Neural cell (in vitro differentiated cells): ENCODE data around the gene RNF215. TPM values are rescaled to one million over a fixed set of nuclear protein-coding genes. Genes with fewer than 3 reads are reported as not detected.

Source experiments
- H2AFZ ChIP-seq: fragments of 200-600, 300-800 bp; sonication (generic), shearing (Covaris generic); 2 replicates; pipeline ENCODE4 v1.6.0; 2014; ENCODE audit warnings: low read depth, mild to moderate bottlenecking, antibody characterized with exemption, low read length, moderate library complexity
- H3F3A ChIP-seq: fragments of 200-600 bp; shearing (Covaris generic); 2 replicates; pipeline ENCODE4 v1.6.1; 2016; ENCODE audit warnings: mild to moderate bottlenecking, moderate library complexity, mixed read lengths, antibody characterized with exemption, low read length; ENCODE audit not compliant: insufficient read depth, poor library complexity, severe bottlenecking
- H3K27ac ChIP-seq: fragments of 200-600, 300-800 bp; sonication (generic), shearing (Covaris generic); 2 replicates; pipeline ENCODE4 v1.5.1; 2014; ENCODE audit warnings: mild to moderate bottlenecking, low read length, moderate library complexity
- H3K27me3 ChIP-seq: fragments of 300-800, 200-600 bp; sonication (generic), shearing (Covaris generic); 2 replicates; pipeline ENCODE4 v1.6.0; 2014; ENCODE audit warnings: mild to moderate bottlenecking, low read depth, low read length, moderate library complexity; ENCODE audit not compliant: insufficient read depth
- H3K36me3 ChIP-seq: fragments of 300-800, 200-600 bp; sonication (generic), shearing (Covaris generic); 2 replicates; pipeline ENCODE4 v1.5.1; 2014; ENCODE audit warnings: mild to moderate bottlenecking, antibody characterized with exemption, low read length, moderate library complexity; ENCODE audit not compliant: insufficient read depth
- H3K4me2 ChIP-seq: fragments of 300-800, 200-600 bp; sonication (generic), shearing (Covaris generic); 2 replicates; pipeline ENCODE4 v1.6.0; 2014; ENCODE audit warnings: mild to moderate bottlenecking, low read length
- H3K4me3 ChIP-seq: fragments of 300-800, 200-600 bp; sonication (generic), shearing (Covaris generic); 2 replicates; pipeline ENCODE4 v1.5.1; 2014; ENCODE audit warnings: mild to moderate bottlenecking, low read length, moderate library complexity
- H3K79me2 ChIP-seq: fragments of 200-600 bp; shearing (Covaris generic); replicated peaks from 2 replicates; pipeline ENCODE4 v1.6.0; 2014; ENCODE audit warnings: mild to moderate bottlenecking, low read length, moderate library complexity; ENCODE audit not compliant: insufficient read depth
- H3K9ac ChIP-seq: fragments of 300-800, 200-600 bp; sonication (generic), shearing (Covaris generic); 2 replicates; pipeline ENCODE4 v1.6.1; 2016; ENCODE audit warnings: mild to moderate bottlenecking, low read length, mixed read lengths
- H3K9me2 ChIP-seq: fragments of 200-600 bp; shearing (Covaris generic); 2 replicates; pipeline ENCODE4 v1.6.1; 2016; ENCODE audit warnings: mild to moderate bottlenecking, low read length, mixed read lengths; ENCODE audit not compliant: insufficient read depth
- H3K9me3 ChIP-seq: fragments of 200-600, 300-800 bp; sonication (generic), shearing (Covaris generic); 2 replicates; pipeline ENCODE4 v1.6.1; 2016; ENCODE audit warnings: mild to moderate bottlenecking, mixed run types, low read length, moderate library complexity, mixed read lengths
- H4K20me1 ChIP-seq: fragments of 200-600 bp; shearing (Covaris generic); 2 replicates; pipeline ENCODE4 v1.6.1; 2016; ENCODE audit warnings: mild to moderate bottlenecking, mixed run types; ENCODE audit not compliant: insufficient read depth
- CTCF ChIP-seq: fragments of 450-650 bp; IDR thresholded peaks from 2 replicates; pipeline ENCODE4 v1.5.1; 2014; ENCODE audit warnings: antibody characterized with exemption, mild to moderate bottlenecking, moderate library complexity; ENCODE audit not compliant: poor library complexity, severe bottlenecking
- EP300 ChIP-seq: fragments of 450-650 bp; conservative IDR thresholded peaks from 2 replicates; pipeline ENCODE4 v1.6.1; 2014; ENCODE audit warnings: antibody characterized with exemption, mild to moderate bottlenecking, moderate library complexity; ENCODE audit not compliant: poor library complexity, severe bottlenecking
- EZH2 ChIP-seq: fragments of 200-600, 300-800 bp; shearing (Covaris generic), sonication (generic); IDR thresholded peaks from 2 replicates; pipeline ENCODE4 v1.6.1; 2014; ENCODE audit warnings: antibody characterized with exemption, low read length, borderline replicate concordance, mild to moderate bottlenecking; ENCODE audit not compliant: insufficient read depth, poor library complexity, severe bottlenecking
- MXI1 ChIP-seq: fragments of 450-650 bp; conservative IDR thresholded peaks from 2 replicates; pipeline ENCODE4 v1.6.1; 2014; ENCODE audit warnings: antibody characterized with exemption, mild to moderate bottlenecking; ENCODE audit not compliant: poor library complexity, severe bottlenecking
- POLR2AphosphoS5 ChIP-seq: IDR thresholded peaks from 2 replicates; pipeline ENCODE4 v1.6.1; 2012
- RAD21 ChIP-seq: fragments of 450-650 bp; conservative IDR thresholded peaks from 2 replicates; pipeline ENCODE4 v1.6.1; 2014; ENCODE audit warnings: antibody characterized with exemption, mild to moderate bottlenecking, moderate library complexity
- REST ChIP-seq: IDR thresholded peaks from 2 replicates; pipeline ENCODE4 v1.6.1; 2012; ENCODE audit warnings: borderline replicate concordance
- SMC3 ChIP-seq: fragments of 450-650 bp; conservative IDR thresholded peaks from 2 replicates; pipeline ENCODE4 v1.6.1; 2014; ENCODE audit warnings: antibody characterized with exemption, mild to moderate bottlenecking, moderate library complexity; ENCODE audit not compliant: poor library complexity
- TAF1 ChIP-seq: IDR thresholded peaks from 2 replicates; pipeline ENCODE4 v1.6.1; 2012; ENCODE audit warnings: low read depth
- polyA plus RNA-seq: library from polyadenylated mRNA; depleted of rRNA; stranded (reverse); fragments of >200 nt; gene quantifications from 2 replicates; pipeline ENCODE4 v1.2.3, GENCODE V29; 2014

The RNF215 gene
- polyA plus RNA-seq, 1 donor from 2014 or later: 28.3 TPM

- Histone ChIP-seq H3F3A (no peaks in the 10 kb centered on the region), H3K27ac (no peak overlapping the region), H3K79me2 (no peaks in the 10 kb centered on the region), H3K4me3 (no peak overlapping the region), H3K9ac (no peak overlapping the region), H3K9me2 (no peaks in the 10 kb centered on the region), H4K20me1 (no peaks in the 10 kb centered on the region), H3K36me3 (peaks cover 6% of the 10 kb centered on the region), H2AFZ (no peak overlapping the region), H3K27me3 (no peaks in the 10 kb centered on the region), H3K4me2 (no peak overlapping the region), H3K9me3 (no peaks in the 10 kb centered on the region)
- TF ChIP-seq TAF1: no peak
- TF ChIP-seq MXI1: no peak
Observed at GRCh38 chr22:30337461-30337778, 49.8 kb downstream of the RNF215 start.

- H4K20me1 ChIP-seq: no peaks in the 10 kb centered on the region
- no peaks in the 10 kb centered on the region for H3K9me2 ChIP-seq
- H3K4me3 ChIP-seq: no peak overlapping the region
- H2AFZ ChIP-seq: no peak overlapping the region
- H3K27ac ChIP-seq: no peak overlapping the region
- TF ChIP-seq TAF1 (no peak), CTCF (no peak), POLR2AphosphoS5 (no peak), RAD21 (no peak), REST (no peak), SMC3 (no peak)
- H3K36me3 ChIP-seq: peaks cover 6% of the 10 kb centered on the region
- no peaks in the 10 kb centered on the region for H3F3A ChIP-seq
- H3K27me3 ChIP-seq: no peaks in the 10 kb centered on the region
- no peaks in the 10 kb centered on the region for H3K79me2 ChIP-seq
- no peaks in the 10 kb centered on the region for H3K9me3 ChIP-seq
- H3K9ac ChIP-seq: no peak overlapping the region
- no peak overlapping the region for H3K4me2 ChIP-seq
Observed at GRCh38 chr22:30336752-30337460, 50.3 kb downstream of the RNF215 start.

GRCh38 chr22:30335236-30335635, 52.0 kb downstream of the RNF215 start:
- Histone ChIP-seq H3K27me3 (no peaks in the 10 kb centered on the region), H3K27ac (no peak overlapping the region), H3F3A (no peaks in the 10 kb centered on the region), H3K4me2 (no peak overlapping the region), H3K9me3 (no peaks in the 10 kb centered on the region), H3K36me3 (peaks cover 6% of the 10 kb centered on the region), H2AFZ (no peak overlapping the region), H3K9me2 (no peaks in the 10 kb centered on the region), H3K79me2 (no peaks in the 10 kb centered on the region), H4K20me1 (no peaks in the 10 kb centered on the region), H3K4me3 (no peak overlapping the region), H3K9ac (no peak overlapping the region)
- TF ChIP-seq SMC3: no peak
- no peak for TF ChIP-seq MXI1
- TF ChIP-seq TAF1: no peak
- no peak for TF ChIP-seq EZH2
- no peak for TF ChIP-seq REST
- no peak for TF ChIP-seq RAD21
- no peak for TF ChIP-seq POLR2AphosphoS5
- TF ChIP-seq CTCF: no peak
- no peak for TF ChIP-seq EP300
